ENCODE results near the gene MLLT6. TPM values are rescaled to one million over a fixed set of nuclear protein-coding genes. Genes with fewer than 3 reads are reported as not detected.
A peak's percentile ranks its signal among the peaks of the same experiment; 100 is the strongest.

MLLT6 gene
- total and polyA plus RNA-seq, 2 of the 13 experiments (the other 11 are each of a cell fraction or from before 2014, with no cell fraction given), result 50.7 to 69.5 TPM

DNA sequence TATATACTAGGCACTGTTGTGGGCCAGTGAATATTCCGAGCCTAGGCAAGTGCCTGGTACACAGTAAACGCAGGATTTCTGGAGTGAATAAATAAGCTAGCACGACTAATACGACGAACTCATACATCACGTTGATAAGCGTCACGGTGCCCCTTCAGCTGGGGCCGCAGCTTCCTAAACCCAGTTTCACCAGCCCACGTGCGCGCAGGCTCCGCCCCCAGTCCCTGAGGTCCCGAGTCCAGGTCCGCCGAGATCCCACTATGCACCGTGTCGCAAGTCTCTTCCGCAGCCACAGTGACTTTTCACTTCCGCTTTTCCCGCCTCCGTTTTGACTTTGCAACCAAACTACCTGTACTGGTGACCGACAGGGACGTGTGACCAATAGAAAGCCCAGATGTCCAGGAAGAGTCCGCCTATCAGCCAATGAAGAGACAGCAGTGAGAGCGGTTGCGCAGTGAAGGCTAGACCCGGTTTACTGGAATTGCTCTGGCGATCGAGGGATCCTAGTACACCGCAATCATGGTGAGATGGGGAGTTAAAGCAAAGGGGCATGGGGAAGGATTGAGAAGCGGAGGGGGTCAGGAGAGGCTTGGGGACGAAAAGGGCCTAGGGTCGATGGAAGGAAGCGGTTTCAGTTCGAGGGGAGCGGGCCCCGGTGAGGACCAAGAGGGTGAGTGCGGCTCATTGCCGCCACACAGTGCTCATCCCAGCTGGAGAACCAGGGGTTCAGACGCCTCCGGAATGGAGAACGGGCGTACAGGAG is 47.4 kb downstream of the MLLT6 start, which contains the start of gene PSMB3 (continued):
- TF ChIP-seq, protein P1, sequence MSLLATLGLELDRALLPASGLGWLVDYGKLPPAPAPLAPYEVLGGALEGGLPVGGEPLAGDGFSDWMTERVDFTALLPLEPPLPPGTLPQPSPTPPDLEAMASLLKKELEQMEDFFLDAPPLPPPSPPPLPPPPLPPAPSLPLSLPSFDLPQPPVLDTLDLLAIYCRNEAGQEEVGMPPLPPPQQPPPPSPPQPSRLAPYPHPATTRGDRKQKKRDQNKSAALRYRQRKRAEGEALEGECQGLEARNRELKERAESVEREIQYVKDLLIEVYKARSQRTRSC (CRISPR knock-in tag; IDR thresholded peaks at IDR 0.05; ENCODE audit: low read depth), result no peak; the same call in 1 of the 2 replicates
- TF ChIP-seq, protein P2, sequence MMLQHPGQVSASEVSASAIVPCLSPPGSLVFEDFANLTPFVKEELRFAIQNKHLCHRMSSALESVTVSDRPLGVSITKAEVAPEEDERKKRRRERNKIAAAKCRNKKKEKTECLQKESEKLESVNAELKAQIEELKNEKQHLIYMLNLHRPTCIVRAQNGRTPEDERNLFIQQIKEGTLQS (CRISPR knock-in tag; IDR thresholded peaks at IDR 0.05), result 0 out of 2 replicates have a peak, but pooled peaks have one; percentile 9
- TF ChIP-seq, protein P3, sequence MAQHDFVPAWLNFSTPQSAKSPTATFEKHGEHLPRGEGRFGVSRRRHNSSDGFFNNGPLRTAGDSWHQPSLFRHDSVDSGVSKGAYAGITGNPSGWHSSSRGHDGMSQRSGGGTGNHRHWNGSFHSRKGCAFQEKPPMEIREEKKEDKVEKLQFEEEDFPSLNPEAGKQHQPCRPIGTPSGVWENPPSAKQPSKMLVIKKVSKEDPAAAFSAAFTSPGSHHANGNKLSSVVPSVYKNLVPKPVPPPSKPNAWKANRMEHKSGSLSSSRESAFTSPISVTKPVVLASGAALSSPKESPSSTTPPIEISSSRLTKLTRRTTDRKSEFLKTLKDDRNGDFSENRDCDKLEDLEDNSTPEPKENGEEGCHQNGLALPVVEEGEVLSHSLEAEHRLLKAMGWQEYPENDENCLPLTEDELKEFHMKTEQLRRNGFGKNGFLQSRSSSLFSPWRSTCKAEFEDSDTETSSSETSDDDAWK (CRISPR knock-in tag; IDR thresholded peaks at IDR 0.05), result no peak
- no peak for TF ChIP-seq SMARCC2 (IDR thresholded peaks at IDR 0.05)
- TF ChIP-seq, protein P4, sequence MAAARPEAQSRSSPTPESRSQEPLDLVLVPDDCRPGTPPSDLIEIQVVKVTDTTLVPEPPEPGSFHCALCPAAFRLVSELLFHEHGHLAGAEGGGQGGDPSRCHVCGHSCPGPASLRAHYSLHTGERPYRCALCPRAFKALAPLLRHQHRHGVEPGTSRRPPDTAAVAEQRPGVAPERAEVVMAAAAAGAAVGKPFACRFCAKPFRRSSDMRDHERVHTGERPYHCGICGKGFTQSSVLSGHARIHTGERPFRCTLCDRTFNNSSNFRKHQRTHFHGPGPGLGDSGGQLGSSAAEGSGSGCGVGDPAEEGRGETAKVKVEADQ (CRISPR knock-in tag; IDR thresholded peaks at IDR 0.05; ENCODE audit: borderline replicate concordance), result peak; percentile 86; the same call in 1 of the 2 replicates
- no peak for TF ChIP-seq ZFAT (CRISPR knock-in tag; conservative IDR thresholded peaks at IDR 0.05)
- TF ChIP-seq, protein P5, sequence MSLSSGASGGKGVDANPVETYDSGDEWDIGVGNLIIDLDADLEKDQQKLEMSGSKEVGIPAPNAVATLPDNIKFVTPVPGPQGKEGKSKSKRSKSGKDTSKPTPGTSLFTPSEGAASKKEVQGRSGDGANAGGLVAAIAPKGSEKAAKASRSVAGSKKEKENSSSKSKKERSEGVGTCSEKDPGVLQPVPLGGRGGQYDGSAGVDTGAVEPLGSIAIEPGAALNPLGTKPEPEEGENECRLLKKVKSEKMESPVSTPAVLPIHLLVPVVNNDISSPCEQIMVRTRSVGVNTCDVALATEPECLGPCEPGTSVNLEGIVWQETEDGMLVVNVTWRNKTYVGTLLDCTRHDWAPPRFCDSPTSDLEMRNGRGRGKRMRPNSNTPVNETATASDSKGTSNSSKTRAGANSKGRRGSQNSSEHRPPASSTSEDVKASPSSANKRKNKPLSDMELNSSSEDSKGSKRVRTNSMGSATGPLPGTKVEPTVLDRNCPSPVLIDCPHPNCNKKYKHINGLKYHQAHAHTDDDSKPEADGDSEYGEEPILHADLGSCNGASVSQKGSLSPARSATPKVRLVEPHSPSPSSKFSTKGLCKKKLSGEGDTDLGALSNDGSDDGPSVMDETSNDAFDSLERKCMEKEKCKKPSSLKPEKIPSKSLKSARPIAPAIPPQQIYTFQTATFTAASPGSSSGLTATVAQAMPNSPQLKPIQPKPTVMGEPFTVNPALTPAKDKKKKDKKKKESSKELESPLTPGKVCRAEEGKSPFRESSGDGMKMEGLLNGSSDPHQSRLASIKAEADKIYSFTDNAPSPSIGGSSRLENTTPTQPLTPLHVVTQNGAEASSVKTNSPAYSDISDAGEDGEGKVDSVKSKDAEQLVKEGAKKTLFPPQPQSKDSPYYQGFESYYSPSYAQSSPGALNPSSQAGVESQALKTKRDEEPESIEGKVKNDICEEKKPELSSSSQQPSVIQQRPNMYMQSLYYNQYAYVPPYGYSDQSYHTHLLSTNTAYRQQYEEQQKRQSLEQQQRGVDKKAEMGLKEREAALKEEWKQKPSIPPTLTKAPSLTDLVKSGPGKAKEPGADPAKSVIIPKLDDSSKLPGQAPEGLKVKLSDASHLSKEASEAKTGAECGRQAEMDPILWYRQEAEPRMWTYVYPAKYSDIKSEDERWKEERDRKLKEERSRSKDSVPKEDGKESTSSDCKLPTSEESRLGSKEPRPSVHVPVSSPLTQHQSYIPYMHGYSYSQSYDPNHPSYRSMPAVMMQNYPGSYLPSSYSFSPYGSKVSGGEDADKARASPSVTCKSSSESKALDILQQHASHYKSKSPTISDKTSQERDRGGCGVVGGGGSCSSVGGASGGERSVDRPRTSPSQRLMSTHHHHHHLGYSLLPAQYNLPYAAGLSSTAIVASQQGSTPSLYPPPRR (CRISPR knock-in tag; IDR thresholded peaks at IDR 0.05; ENCODE audit: borderline replicate concordance), result no peak
- no peak for TF ChIP-seq ZFP36L2 (CRISPR knock-in tag; IDR thresholded peaks at IDR 0.05)
- TF ChIP-seq PITX1 (CRISPR knock-in tag; IDR thresholded peaks at IDR 0.05), result peak; percentile 40; the same call in 1 of the 2 replicates
- TF ChIP-seq HDAC1 (CRISPR knock-in tag; IDR thresholded peaks at IDR 0.05), result peak; percentile 99
- no peak for TF ChIP-seq SRSF4 (IDR thresholded peaks at IDR 0.05; ENCODE audit: low read depth, low read length, poor library complexity, severe bottlenecking)
- peak; percentile 81 for TF ChIP-seq KDM2A (CRISPR knock-in tag; IDR thresholded peaks at IDR 0.05; ENCODE audit: borderline replicate concordance, low read depth)
- TF ChIP-seq, protein P6, sequence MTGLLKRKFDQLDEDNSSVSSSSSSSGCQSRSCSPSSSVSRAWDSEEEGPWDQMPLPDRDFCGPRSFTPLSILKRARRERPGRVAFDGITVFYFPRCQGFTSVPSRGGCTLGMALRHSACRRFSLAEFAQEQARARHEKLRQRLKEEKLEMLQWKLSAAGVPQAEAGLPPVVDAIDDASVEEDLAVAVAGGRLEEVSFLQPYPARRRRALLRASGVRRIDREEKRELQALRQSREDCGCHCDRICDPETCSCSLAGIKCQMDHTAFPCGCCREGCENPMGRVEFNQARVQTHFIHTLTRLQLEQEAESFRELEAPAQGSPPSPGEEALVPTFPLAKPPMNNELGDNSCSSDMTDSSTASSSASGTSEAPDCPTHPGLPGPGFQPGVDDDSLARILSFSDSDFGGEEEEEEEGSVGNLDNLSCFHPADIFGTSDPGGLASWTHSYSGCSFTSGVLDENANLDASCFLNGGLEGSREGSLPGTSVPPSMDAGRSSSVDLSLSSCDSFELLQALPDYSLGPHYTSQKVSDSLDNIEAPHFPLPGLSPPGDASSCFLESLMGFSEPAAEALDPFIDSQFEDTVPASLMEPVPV (CRISPR knock-in tag; IDR thresholded peaks at IDR 0.05), result peak; percentile 93; the same call in 1 of the 2 replicates
- TF ChIP-seq, protein P7, sequence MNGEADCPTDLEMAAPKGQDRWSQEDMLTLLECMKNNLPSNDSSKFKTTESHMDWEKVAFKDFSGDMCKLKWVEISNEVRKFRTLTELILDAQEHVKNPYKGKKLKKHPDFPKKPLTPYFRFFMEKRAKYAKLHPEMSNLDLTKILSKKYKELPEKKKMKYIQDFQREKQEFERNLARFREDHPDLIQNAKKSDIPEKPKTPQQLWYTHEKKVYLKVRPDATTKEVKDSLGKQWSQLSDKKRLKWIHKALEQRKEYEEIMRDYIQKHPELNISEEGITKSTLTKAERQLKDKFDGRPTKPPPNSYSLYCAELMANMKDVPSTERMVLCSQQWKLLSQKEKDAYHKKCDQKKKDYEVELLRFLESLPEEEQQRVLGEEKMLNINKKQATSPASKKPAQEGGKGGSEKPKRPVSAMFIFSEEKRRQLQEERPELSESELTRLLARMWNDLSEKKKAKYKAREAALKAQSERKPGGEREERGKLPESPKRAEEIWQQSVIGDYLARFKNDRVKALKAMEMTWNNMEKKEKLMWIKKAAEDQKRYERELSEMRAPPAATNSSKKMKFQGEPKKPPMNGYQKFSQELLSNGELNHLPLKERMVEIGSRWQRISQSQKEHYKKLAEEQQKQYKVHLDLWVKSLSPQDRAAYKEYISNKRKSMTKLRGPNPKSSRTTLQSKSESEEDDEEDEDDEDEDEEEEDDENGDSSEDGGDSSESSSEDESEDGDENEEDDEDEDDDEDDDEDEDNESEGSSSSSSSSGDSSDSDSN (CRISPR knock-in tag; IDR thresholded peaks at IDR 0.05), result peak; percentile 48; the same call in 1 of the 2 replicates
- peak; percentile 58; the same call in 1 of the 2 replicates for TF ChIP-seq ZNF788 (CRISPR knock-in tag; IDR thresholded peaks at IDR 0.05; ENCODE audit: borderline replicate concordance)

Measured in HepG2 (cell line).